Suprapubic skin (tissue), 4 donors: ENCODE data around the gene IFNLR1.

ENCODE experiments used
- CTCF ChIP-seq, 2 donors: fragments of 200-600 bp in 1 of 2; fragments of 450-650 bp in 1 of 2; sonication (generic) in 1 of 2; IDR thresholded peaks; one replicate each; pipeline ENCODE4 v1.5.1; 2016 to 2019; ENCODE audit warnings: antibody characterized with exemption in 2 of 2, mild to moderate bottlenecking in 1 of 2, moderate library complexity in 1 of 2
- EP300 ChIP-seq: sonication (generic); formaldehyde crosslinking; IDR thresholded peaks from one replicate; pipeline ENCODE4 v1.6.1; 2017; ENCODE audit warnings: antibody characterized with exemption
- POLR2A ChIP-seq, 2 donors: fragments of 450-650 bp; IDR thresholded peaks; one replicate each; pipeline ENCODE4 v1.6.1; 2017; ENCODE audit warnings: antibody characterized with exemption in 2 of 2, mild to moderate bottlenecking in 2 of 2, moderate library complexity in 2 of 2
- POLR2AphosphoS5 ChIP-seq, 3 donors: sonication (generic); formaldehyde crosslinking; IDR thresholded peaks; one replicate each; pipeline ENCODE4 v1.6.1; 2017; ENCODE audit warnings: antibody characterized with exemption in 3 of 3

DNA sequence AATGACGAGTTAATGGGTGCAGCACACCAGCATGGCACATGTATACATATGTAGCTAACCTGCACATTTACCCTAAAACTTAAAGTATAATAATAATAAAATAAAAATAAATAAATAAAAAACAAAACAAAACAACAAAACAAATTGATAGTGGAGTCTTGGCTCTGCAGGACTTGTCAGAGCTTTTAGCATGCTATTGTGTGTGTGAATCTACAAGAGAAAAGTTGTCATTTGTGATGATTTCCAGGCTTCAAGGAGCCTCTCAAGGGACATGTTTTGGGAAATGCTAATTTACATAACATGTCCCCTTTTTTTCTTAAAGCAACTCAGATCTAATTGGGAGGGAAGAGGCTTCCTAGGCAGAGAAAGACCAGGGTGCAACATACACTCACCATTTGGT lies 53.3 kb downstream of the IFNLR1 start:
- no peak for TF ChIP-seq CTCF (IDR thresholded peaks at IDR 0.05)
- no peak for TF ChIP-seq EP300
- no peak for TF ChIP-seq POLR2AphosphoS5 (IDR thresholded peaks at IDR 0.05)
- no peak for TF ChIP-seq POLR2A (IDR thresholded peaks at IDR 0.05)
